ENCODE data around the gene EPB41L4A. TPM values are rescaled to one million over a fixed set of nuclear protein-coding genes. Genes with fewer than 3 reads are reported as not detected.
"Not testable (repeated sequence)": the region's sequence is repeated elsewhere in the genome, so short reads cannot be mapped to it uniquely, and the experiment has no call there.

Gene EPB41L4A
- total RNA-seq, 1 experiment from 2014 or later: 5.2 TPM

- POLR2A ChIA-PET: no interaction called here
- CTCF ChIA-PET: interaction anchor here (0.5 to 1.7 kb wide), 18 partner anchors 15 to 407 kb away, joined by 3 to 18 read pairs (median 4); partner anchors contain the start of gene EPB41L4A
- Mint-ChIP-seq H3K27ac (no peak overlapping the region), H3K9me3 (no peaks in the 10 kb centered on the region), H3K4me1 (peaks cover 11% of the 10 kb centered on the region), H3K36me3 (no peaks in the 10 kb centered on the region), H3K4me3 (no peak overlapping the region), H3K27me3 (ENCODE audit: low read depth) (no peaks in the 10 kb centered on the region)
- no peak for DNase-seq (ENCODE audit: low spot score)
- ATAC-seq: no peak
- TF ChIP-seq FOXK1 (CRISPR knock-in tag; IDR thresholded peaks at IDR 0.05) (no peak), ZNF396 (CRISPR knock-in tag; IDR thresholded peaks at IDR 0.05; ENCODE audit: borderline replicate concordance) (no peak)
Observed at GRCh38 chr5:112367400-112367799, 51.7 kb downstream of the EPB41L4A start.

GRCh38 chr5:112366987-112367386 lies 52.1 kb downstream of the EPB41L4A start:
- TF ChIP-seq ZNF416 (CRISPR knock-in tag; IDR thresholded peaks at IDR 0.05) (no peak), NFATC4 (CRISPR knock-in tag; IDR thresholded peaks at IDR 0.05) (no peak), CREM (CRISPR knock-in tag; IDR thresholded peaks at IDR 0.05) (no peak), ARID4B (CRISPR knock-in tag; IDR thresholded peaks at IDR 0.05; ENCODE audit: borderline replicate concordance) (no peak), NR3C1 (CRISPR knock-in tag; conservative IDR thresholded peaks at IDR 0.05; ENCODE audit: low read depth) (no peak), ATF1 (CRISPR knock-in tag; IDR thresholded peaks at IDR 0.05) (no peak), IRF2 (CRISPR knock-in tag; IDR thresholded peaks at IDR 0.05; ENCODE audit: borderline replicate concordance, low read depth) (no peak), ZNF138 (CRISPR knock-in tag; conservative IDR thresholded peaks at IDR 0.05) (no peak), ZNF263 (CRISPR knock-in tag; IDR thresholded peaks at IDR 0.05; ENCODE audit: low read depth) (no peak), SP1 (CRISPR knock-in tag; conservative IDR thresholded peaks at IDR 0.05) (no peak), NR1H2 (CRISPR knock-in tag; IDR thresholded peaks at IDR 0.05) (no peak), AR (CRISPR knock-in tag; IDR thresholded peaks at IDR 0.05) (no peak), MAX (CRISPR knock-in tag; IDR thresholded peaks at IDR 0.05) (no peak), CDX4 (CRISPR knock-in tag; IDR thresholded peaks at IDR 0.05; ENCODE audit: borderline replicate concordance) (no peak), JUN (CRISPR knock-in tag; IDR thresholded peaks at IDR 0.05) (no peak), GTF2I (CRISPR knock-in tag; conservative IDR thresholded peaks at IDR 0.05) (no peak), SOX15 (CRISPR knock-in tag; IDR thresholded peaks at IDR 0.05) (no peak), FOXK1 (CRISPR knock-in tag; IDR thresholded peaks at IDR 0.05) (no peak)
- TF ChIP-seq, protein P1, sequence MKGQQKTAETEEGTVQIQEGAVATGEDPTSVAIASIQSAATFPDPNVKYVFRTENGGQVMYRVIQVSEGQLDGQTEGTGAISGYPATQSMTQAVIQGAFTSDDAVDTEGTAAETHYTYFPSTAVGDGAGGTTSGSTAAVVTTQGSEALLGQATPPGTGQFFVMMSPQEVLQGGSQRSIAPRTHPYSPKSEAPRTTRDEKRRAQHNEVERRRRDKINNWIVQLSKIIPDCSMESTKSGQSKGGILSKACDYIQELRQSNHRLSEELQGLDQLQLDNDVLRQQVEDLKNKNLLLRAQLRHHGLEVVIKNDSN (CRISPR knock-in tag; IDR thresholded peaks at IDR 0.05): no peak
- TF ChIP-seq, protein P2, sequence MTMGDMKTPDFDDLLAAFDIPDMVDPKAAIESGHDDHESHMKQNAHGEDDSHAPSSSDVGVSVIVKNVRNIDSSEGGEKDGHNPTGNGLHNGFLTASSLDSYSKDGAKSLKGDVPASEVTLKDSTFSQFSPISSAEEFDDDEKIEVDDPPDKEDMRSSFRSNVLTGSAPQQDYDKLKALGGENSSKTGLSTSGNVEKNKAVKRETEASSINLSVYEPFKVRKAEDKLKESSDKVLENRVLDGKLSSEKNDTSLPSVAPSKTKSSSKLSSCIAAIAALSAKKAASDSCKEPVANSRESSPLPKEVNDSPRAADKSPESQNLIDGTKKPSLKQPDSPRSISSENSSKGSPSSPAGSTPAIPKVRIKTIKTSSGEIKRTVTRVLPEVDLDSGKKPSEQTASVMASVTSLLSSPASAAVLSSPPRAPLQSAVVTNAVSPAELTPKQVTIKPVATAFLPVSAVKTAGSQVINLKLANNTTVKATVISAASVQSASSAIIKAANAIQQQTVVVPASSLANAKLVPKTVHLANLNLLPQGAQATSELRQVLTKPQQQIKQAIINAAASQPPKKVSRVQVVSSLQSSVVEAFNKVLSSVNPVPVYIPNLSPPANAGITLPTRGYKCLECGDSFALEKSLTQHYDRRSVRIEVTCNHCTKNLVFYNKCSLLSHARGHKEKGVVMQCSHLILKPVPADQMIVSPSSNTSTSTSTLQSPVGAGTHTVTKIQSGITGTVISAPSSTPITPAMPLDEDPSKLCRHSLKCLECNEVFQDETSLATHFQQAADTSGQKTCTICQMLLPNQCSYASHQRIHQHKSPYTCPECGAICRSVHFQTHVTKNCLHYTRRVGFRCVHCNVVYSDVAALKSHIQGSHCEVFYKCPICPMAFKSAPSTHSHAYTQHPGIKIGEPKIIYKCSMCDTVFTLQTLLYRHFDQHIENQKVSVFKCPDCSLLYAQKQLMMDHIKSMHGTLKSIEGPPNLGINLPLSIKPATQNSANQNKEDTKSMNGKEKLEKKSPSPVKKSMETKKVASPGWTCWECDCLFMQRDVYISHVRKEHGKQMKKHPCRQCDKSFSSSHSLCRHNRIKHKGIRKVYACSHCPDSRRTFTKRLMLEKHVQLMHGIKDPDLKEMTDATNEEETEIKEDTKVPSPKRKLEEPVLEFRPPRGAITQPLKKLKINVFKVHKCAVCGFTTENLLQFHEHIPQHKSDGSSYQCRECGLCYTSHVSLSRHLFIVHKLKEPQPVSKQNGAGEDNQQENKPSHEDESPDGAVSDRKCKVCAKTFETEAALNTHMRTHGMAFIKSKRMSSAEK (CRISPR knock-in tag; IDR thresholded peaks at IDR 0.05; ENCODE audit: borderline replicate concordance): no peak
- H3K36me3 Mint-ChIP-seq: no peaks in the 10 kb centered on the region
- DNase-seq (ENCODE audit: low spot score) (peak; percentile 33), ATAC-seq (peak; percentile 98)
- ChIA-PET POLR2A (no interaction called here), CTCF (interaction anchor here (0.5 to 1.7 kb wide), 18 partner anchors 15 to 408 kb away, joined by 3 to 18 read pairs (median 4); partner anchors contain the start of gene EPB41L4A)
- H3K27me3 Mint-ChIP-seq (ENCODE audit: low read depth): no peaks in the 10 kb centered on the region
- H3K27ac Mint-ChIP-seq: no peak overlapping the region
- no peaks in the 10 kb centered on the region for H3K9me3 Mint-ChIP-seq
- no peak overlapping the region for H3K4me3 Mint-ChIP-seq
- peaks cover 11% of the 10 kb centered on the region for H3K4me1 Mint-ChIP-seq

DNA sequence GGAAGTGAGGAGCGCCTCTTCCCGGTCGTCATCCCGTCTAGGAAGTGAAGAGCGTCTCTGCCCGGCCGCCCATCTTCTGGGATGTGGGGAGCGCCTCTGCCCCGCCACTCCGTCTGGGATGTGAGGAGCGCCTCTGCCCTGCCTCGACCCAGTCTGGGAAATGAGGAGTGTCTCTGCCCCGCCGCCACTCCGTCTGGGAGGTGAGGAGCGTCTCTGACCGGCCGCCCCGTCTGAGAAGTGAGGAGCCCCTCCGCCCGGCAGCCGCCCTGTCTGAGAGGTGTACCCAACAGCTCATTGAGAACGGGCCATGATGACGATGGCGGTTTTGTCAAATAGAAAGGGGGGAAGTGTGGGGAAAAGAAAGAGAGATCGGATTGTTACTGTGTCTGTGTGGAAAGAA lies 58.3 kb downstream of the EPB41L4A start:
- POLR2A ChIA-PET; H3K27ac Mint-ChIP-seq; H3K4me1 Mint-ChIP-seq; ATAC-seq; H3K27me3 Mint-ChIP-seq (ENCODE audit: low read depth); H3K4me3 Mint-ChIP-seq; DNase-seq (ENCODE audit: low spot score); CTCF ChIA-PET; H3K9me3 Mint-ChIP-seq: not testable (repeated sequence)
- peaks cover 12% of the 10 kb centered on the region; the same call in 1 of the 2 replicates for H3K36me3 Mint-ChIP-seq
